Lower leg skin (tissue), 3 donors: ENCODE measurements around the gene HDAC3.

ENCODE experiments used
- CTCF ChIP-seq, 3 donors: fragments of 450-650 bp; IDR thresholded peaks; one replicate each; pipeline ENCODE4 v1.5.1; 2016; ENCODE audit warnings: antibody characterized with exemption in 3 of 3, mild to moderate bottlenecking in 3 of 3, moderate library complexity in 2 of 3
- POLR2A ChIP-seq, 2 donors: fragments of 450-650 bp; IDR thresholded peaks; one replicate each; pipeline ENCODE4 v1.6.1; 2016 to 2017; ENCODE audit warnings: antibody characterized with exemption in 2 of 2, mild to moderate bottlenecking in 1 of 2, moderate library complexity in 1 of 2

GRCh38 chr5:141680178-141680577 lies 43.5 kb upstream of the HDAC3 start:
- TF ChIP-seq CTCF (IDR thresholded peaks at IDR 0.05) = no peak
- no peak for TF ChIP-seq POLR2A (IDR thresholded peaks at IDR 0.05)
